ENCODE measurements around the gene IL33. TPM values are rescaled to one million over a fixed set of nuclear protein-coding genes. Genes with fewer than 3 reads are reported as not detected.

IL33 gene
- total RNA-seq, 1 experiment from 2014 or later = 2.7 TPM

- no peaks in the 10 kb centered on the region for H3K79me2 ChIP-seq (ENCODE audit: low read length)
- POLR2A ChIA-PET (ENCODE audit: unreplicated experiment) = no interaction called here
- no peaks in the 10 kb centered on the region for H3K36me3 ChIP-seq (ENCODE audit: low read depth, low read length)
- H3K4me1 ChIP-seq (ENCODE audit: insufficient read depth, low read length) = peaks cover 19% of the 10 kb centered on the region
- H3K9me2 ChIP-seq (replicated peaks; ENCODE audit: low read length) = no peaks in the 10 kb centered on the region
- H3F3A ChIP-seq (ENCODE audit: low read length, unreplicated experiment) = no peaks in the 10 kb centered on the region
- H3K9ac ChIP-seq (ENCODE audit: low read length) = peak overlapping the region; percentile 26; the same call in 1 of the 2 replicates
- no peaks in the 10 kb centered on the region for H3K9me3 ChIP-seq (ENCODE audit: low read length)
- H4K20me1 ChIP-seq (ENCODE audit: low read length) = no peaks in the 10 kb centered on the region
- H3K27ac ChIP-seq (ENCODE audit: low read length) = peak overlapping the region; percentile 78
- DNase-seq (peak; percentile 84), ATAC-seq (peak; percentile 86)
- H3K4me2 ChIP-seq (ENCODE audit: low read length) = peak overlapping the region; percentile 53
- intact Hi-C loops (cut with micrococcal nuclease) = loop anchor here (1.0 kb wide), 2 partner anchors 104 to 247 kb away; no protein-coding TSS in a partner anchor
- no TSS peak for BruUV-seq (replicated peaks)
- no peaks in the 10 kb centered on the region for H3K27me3 ChIP-seq (ENCODE audit: low read length)
- H3K4me3 ChIP-seq (ENCODE audit: low read length) = no peak overlapping the region
- CTCF ChIA-PET = no interaction called here
- peak overlapping the region; percentile 33 for H2AFZ ChIP-seq (ENCODE audit: low read length)
- TF ChIP-seq EZH2 (IDR thresholded peaks at IDR 0.05; ENCODE audit: low read length, unreplicated experiment) (no peak), EZH2phosphoT487 (IDR thresholded peaks at IDR 0.05; ENCODE audit: borderline replicate concordance, low read length) (no peak)
- TF ChIP-seq, protein P1, sequence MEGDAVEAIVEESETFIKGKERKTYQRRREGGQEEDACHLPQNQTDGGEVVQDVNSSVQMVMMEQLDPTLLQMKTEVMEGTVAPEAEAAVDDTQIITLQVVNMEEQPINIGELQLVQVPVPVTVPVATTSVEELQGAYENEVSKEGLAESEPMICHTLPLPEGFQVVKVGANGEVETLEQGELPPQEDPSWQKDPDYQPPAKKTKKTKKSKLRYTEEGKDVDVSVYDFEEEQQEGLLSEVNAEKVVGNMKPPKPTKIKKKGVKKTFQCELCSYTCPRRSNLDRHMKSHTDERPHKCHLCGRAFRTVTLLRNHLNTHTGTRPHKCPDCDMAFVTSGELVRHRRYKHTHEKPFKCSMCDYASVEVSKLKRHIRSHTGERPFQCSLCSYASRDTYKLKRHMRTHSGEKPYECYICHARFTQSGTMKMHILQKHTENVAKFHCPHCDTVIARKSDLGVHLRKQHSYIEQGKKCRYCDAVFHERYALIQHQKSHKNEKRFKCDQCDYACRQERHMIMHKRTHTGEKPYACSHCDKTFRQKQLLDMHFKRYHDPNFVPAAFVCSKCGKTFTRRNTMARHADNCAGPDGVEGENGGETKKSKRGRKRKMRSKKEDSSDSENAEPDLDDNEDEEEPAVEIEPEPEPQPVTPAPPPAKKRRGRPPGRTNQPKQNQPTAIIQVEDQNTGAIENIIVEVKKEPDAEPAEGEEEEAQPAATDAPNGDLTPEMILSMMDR (conservative IDR thresholded peaks at IDR 0.05; ENCODE audit: low read depth, low read length) = no peak
Measured at GRCh38 chr9:6302417-6302816, 86.8 kb downstream of the IL33 start.

DNA sequence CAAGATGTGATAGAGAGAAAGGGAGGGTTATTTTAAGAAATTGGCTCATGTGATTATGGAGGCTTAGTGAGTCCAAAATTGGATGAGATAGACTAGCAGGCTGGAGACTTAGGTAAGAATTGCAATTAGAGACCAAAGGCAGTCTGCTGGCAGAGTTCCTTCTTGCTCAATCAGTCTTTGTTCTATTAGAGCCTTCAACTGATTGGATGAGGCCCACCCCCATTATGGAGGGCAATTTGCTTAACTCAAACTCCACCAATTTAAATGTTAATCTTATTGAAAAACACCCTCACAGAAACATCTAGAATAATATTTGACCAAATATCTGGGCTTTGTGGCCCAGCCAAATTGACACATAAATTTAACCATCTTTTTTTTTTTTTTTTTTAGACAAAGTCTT lies 88.6 kb downstream of the IL33 start:
- DNase-seq = no peak
- TF ChIP-seq, protein P1 (conservative IDR thresholded peaks at IDR 0.05; ENCODE audit: low read depth, low read length) = no peak
- TF ChIP-seq EZH2phosphoT487 (IDR thresholded peaks at IDR 0.05; ENCODE audit: borderline replicate concordance, low read length) (no peak), EZH2 (IDR thresholded peaks at IDR 0.05; ENCODE audit: low read length, unreplicated experiment) (no peak)
- H3K4me2 ChIP-seq (ENCODE audit: low read length) = no peak overlapping the region

DNA sequence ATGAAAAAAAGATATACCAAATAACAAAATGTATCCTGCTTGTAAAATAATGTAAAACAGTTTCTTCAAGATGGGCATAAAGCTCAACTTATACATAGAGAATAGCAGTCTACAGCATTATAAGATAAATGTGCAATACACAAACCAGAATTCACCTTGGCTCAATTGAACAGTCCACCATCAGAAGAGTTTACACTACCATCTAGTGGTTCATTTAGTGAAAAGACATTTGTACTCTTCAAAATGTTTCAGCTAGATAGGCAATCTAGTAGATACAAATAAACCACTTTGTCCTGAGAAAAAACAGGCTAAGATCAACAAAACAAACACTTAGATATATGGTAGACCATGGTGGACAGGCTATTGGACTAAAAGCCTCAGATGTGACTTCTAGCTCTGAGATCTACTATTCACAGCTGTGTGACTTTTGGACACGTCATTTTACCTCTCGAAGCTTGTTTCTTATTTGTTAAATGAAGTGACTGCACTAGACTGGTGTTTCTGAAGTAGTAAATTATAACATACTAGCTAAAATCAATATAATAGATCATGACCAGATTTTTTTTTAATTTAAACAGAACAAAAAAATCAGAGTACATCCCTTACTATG lies 90.5 kb downstream of the IL33 start:
- H3K9me3 ChIP-seq (ENCODE audit: low read length) = no peaks in the 10 kb centered on the region
- no peak overlapping the region for H3K9ac ChIP-seq (ENCODE audit: low read length)
- H3K79me2 ChIP-seq (ENCODE audit: low read length) = no peaks in the 10 kb centered on the region
- H3F3A ChIP-seq (ENCODE audit: low read length, unreplicated experiment) = no peaks in the 10 kb centered on the region
- ATAC-seq (peak; percentile 81), DNase-seq (peak; percentile 69)
- no peak overlapping the region for H3K4me3 ChIP-seq (ENCODE audit: low read length)
- no peak overlapping the region for H2AFZ ChIP-seq (ENCODE audit: low read length)
- CTCF ChIA-PET = interaction anchor here (0.8 to 1.7 kb wide), 6 partner anchors 108 to 262 kb away, joined by 3 to 22 read pairs (median 6); no protein-coding TSS in a partner anchor
- H3K27me3 ChIP-seq (ENCODE audit: low read length) = no peaks in the 10 kb centered on the region
- no peaks in the 10 kb centered on the region for H3K36me3 ChIP-seq (ENCODE audit: low read depth, low read length)
- peaks cover 19% of the 10 kb centered on the region for H3K4me1 ChIP-seq (ENCODE audit: insufficient read depth, low read length)
- no peak for TF ChIP-seq EZH2 (IDR thresholded peaks at IDR 0.05; ENCODE audit: low read length, unreplicated experiment)
- TF ChIP-seq, protein P1 (conservative IDR thresholded peaks at IDR 0.05; ENCODE audit: low read depth, low read length) = peak; percentile 72
- no peaks in the 10 kb centered on the region for H4K20me1 ChIP-seq (ENCODE audit: low read length)
- no TSS peak for BruUV-seq (replicated peaks)
- H3K9me2 ChIP-seq (replicated peaks; ENCODE audit: low read length) = no peaks in the 10 kb centered on the region
- intact Hi-C loops (cut with micrococcal nuclease) = loop anchor here (1.0 to 5.0 kb wide), 3 partner anchors 251 to 509 kb away; no protein-coding TSS in a partner anchor
- H3K27ac ChIP-seq (ENCODE audit: low read length) = peak overlapping the region; percentile 47; the same call in 1 of the 2 replicates
- H3K4me2 ChIP-seq (ENCODE audit: low read length) = no peak overlapping the region
- POLR2A ChIA-PET (ENCODE audit: unreplicated experiment) = interaction anchor here (0.6 kb wide), 1 partner anchor 234 kb away, joined by 3 read pairs; no protein-coding TSS in a partner anchor

More for the DNA sequence above, 88.6 kb downstream of the IL33 start:
- CTCF ChIA-PET = no interaction called here
- no peak for ATAC-seq
- no peaks in the 10 kb centered on the region for H3K79me2 ChIP-seq (ENCODE audit: low read length)
- intact Hi-C loops (cut with micrococcal nuclease) = no loop called here
- no peak overlapping the region for H3K4me3 ChIP-seq (ENCODE audit: low read length)
- POLR2A ChIA-PET (ENCODE audit: unreplicated experiment) = no interaction called here
- no peak overlapping the region for H3K9ac ChIP-seq (ENCODE audit: low read length)
- BruUV-seq (replicated peaks) = no TSS peak
- no peak overlapping the region for H3K27ac ChIP-seq (ENCODE audit: low read length)
- H3K4me1 ChIP-seq (ENCODE audit: insufficient read depth, low read length) = peaks cover 19% of the 10 kb centered on the region
- H4K20me1 ChIP-seq (ENCODE audit: low read length) = no peaks in the 10 kb centered on the region
- no peak overlapping the region for H2AFZ ChIP-seq (ENCODE audit: low read length)
- H3K27me3 ChIP-seq (ENCODE audit: low read length) = no peaks in the 10 kb centered on the region
- H3K9me3 ChIP-seq (ENCODE audit: low read length) = no peaks in the 10 kb centered on the region
- H3K36me3 ChIP-seq (ENCODE audit: low read depth, low read length) = no peaks in the 10 kb centered on the region
- H3F3A ChIP-seq (ENCODE audit: low read length, unreplicated experiment) = no peaks in the 10 kb centered on the region
- H3K9me2 ChIP-seq (replicated peaks; ENCODE audit: low read length) = no peaks in the 10 kb centered on the region
